Measurements from ENCODE around the gene VWA5B1. TPM values are rescaled to one million over a fixed set of nuclear protein-coding genes. Genes with fewer than 3 reads are reported as not detected.

VWA5B1 gene
- total RNA-seq, 1 donor from 2014 or later: not detected

DNA sequence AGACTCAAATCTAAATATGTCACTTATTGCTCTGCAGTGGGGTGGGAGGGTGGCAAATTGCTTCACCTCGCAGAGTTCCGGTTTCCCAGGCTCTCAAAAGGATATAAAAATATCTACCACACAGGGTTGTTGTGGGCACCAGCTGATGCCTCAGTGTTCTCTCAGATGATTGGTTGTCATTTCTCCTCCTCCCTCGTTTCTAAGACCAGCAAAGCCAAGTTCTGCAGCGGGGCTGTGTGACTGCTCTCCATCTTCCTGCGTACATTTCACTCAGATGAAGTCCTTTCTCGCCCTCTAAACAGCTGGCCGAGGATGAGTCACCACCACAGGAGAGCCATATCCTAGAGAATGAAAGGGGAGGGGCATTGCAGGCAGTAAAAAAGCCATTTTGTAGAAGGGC lies 35.0 kb upstream of the VWA5B1 start:
- Mint-ChIP-seq H3K9me3 (ENCODE audit: low read depth) (no peaks in the 10 kb centered on the region), H3K27ac (ENCODE audit: unreplicated experiment) (no peak overlapping the region)
- DNase-seq (ENCODE audit: low spot score): no peak

DNA sequence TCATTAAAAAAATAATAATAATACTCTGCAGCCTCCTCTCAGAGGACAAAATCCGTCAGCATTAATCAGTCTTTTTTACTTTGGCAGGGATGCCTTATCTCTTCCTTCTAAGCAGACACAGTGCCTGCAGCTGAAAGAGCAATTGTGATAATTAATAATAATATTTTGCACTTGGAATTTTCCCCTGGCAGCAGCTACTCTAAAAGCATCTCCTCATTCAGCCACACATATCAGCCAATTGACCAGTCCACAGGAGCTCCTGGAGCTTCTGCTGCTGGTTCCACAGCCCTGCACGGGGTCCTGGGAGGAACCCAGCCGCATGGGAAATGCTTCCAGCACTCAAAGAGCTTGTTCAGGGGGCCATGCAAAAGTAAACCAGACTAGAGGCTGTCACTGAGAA lies 31.0 kb upstream of the VWA5B1 start:
- TF ChIP-seq, protein P1, sequence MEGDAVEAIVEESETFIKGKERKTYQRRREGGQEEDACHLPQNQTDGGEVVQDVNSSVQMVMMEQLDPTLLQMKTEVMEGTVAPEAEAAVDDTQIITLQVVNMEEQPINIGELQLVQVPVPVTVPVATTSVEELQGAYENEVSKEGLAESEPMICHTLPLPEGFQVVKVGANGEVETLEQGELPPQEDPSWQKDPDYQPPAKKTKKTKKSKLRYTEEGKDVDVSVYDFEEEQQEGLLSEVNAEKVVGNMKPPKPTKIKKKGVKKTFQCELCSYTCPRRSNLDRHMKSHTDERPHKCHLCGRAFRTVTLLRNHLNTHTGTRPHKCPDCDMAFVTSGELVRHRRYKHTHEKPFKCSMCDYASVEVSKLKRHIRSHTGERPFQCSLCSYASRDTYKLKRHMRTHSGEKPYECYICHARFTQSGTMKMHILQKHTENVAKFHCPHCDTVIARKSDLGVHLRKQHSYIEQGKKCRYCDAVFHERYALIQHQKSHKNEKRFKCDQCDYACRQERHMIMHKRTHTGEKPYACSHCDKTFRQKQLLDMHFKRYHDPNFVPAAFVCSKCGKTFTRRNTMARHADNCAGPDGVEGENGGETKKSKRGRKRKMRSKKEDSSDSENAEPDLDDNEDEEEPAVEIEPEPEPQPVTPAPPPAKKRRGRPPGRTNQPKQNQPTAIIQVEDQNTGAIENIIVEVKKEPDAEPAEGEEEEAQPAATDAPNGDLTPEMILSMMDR (IDR thresholded peaks at IDR 0.05): no peak
- Mint-ChIP-seq H3K36me3 (ENCODE audit: low read depth) (no peaks in the 10 kb centered on the region), H3K4me3 (ENCODE audit: unreplicated experiment) (no peak overlapping the region)

More for the DNA sequence above, 35.0 kb upstream of the VWA5B1 start:
- Mint-ChIP-seq H3K4me3 (ENCODE audit: unreplicated experiment) (no peak overlapping the region), H3K36me3 (ENCODE audit: low read depth) (no peaks in the 10 kb centered on the region), H3K27me3 (ENCODE audit: low read depth) (peaks cover 21% of the 10 kb centered on the region), H3K4me1 (ENCODE audit: low read depth) (no peaks in the 10 kb centered on the region)
- TF ChIP-seq, protein P1 (IDR thresholded peaks at IDR 0.05): no peak

DNA sequence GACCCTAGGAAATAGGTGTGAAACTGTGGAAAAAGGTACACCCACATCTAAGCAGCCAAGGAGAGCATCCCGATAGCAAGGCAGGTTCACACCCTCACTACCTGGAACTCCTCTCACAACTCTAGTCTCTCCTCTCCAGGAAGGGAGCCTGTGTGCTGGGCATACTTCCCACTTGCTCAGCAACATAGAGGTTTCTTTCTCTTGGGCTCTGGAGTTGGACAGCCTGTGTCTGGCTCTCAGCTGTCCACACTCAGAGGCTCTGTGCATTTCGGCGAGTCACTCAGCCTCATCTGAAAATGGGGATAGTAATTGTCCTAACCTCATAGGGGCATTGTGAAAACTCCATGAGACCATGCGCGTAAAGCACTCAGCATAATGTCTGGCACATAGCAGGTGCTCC lies 29.6 kb upstream of the VWA5B1 start:
- Mint-ChIP-seq H3K9me3 (ENCODE audit: low read depth) (no peaks in the 10 kb centered on the region), H3K27me3 (ENCODE audit: low read depth) (peaks cover 33% of the 10 kb centered on the region), H3K27ac (ENCODE audit: unreplicated experiment) (no peak overlapping the region), H3K36me3 (ENCODE audit: low read depth) (no peaks in the 10 kb centered on the region), H3K4me1 (ENCODE audit: low read depth) (no peaks in the 10 kb centered on the region), H3K4me3 (ENCODE audit: unreplicated experiment) (no peak overlapping the region)
- TF ChIP-seq, protein P1 (IDR thresholded peaks at IDR 0.05): no peak
- no peak for DNase-seq (ENCODE audit: low spot score)

More for the DNA sequence above, 31.0 kb upstream of the VWA5B1 start:
- no peaks in the 10 kb centered on the region for H3K9me3 Mint-ChIP-seq (ENCODE audit: low read depth)
- peaks cover 31% of the 10 kb centered on the region for H3K27me3 Mint-ChIP-seq (ENCODE audit: low read depth)
- no peak overlapping the region for H3K27ac Mint-ChIP-seq (ENCODE audit: unreplicated experiment)
- no peak for DNase-seq (ENCODE audit: low spot score)
- no peaks in the 10 kb centered on the region for H3K4me1 Mint-ChIP-seq (ENCODE audit: low read depth)

DNA sequence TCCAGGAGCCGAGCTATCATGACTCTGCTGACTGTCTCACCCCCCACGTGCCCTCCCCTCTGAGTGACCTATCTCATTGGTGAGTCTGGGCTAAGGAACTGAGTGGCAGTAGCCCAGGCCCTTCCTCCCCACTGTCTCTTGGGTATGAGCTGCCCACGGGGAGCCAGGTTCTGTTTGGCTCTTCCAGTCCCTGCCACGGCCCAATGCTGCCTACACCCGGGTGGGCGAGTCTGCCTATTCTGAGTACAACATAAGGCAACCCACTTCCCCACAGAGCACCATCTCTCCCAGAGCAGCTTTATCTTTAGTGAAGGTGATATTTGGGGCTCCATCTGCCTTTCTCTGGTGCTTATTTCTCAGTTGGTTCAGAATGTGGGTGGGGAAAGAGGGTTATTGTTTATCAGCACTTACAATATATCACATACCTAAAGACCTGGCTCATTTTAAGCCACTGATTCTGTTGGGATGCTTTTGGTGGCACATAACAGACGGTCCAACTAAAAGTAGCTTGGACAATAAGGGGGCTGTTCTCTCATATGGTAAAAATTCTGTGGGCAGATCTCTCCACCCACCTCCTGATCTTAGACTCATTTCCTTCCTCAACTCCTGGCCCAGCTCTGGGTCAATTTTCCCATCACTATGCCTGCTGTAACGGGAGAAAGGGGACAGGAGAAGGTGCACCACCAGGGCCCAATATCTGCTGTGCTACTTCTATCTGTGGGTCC lies 27.7 kb upstream of the VWA5B1 start:
- DNase-seq (ENCODE audit: low spot score): no peak
- Mint-ChIP-seq H3K4me1 (ENCODE audit: low read depth) (no peaks in the 10 kb centered on the region), H3K4me3 (ENCODE audit: unreplicated experiment) (no peak overlapping the region)

DNA sequence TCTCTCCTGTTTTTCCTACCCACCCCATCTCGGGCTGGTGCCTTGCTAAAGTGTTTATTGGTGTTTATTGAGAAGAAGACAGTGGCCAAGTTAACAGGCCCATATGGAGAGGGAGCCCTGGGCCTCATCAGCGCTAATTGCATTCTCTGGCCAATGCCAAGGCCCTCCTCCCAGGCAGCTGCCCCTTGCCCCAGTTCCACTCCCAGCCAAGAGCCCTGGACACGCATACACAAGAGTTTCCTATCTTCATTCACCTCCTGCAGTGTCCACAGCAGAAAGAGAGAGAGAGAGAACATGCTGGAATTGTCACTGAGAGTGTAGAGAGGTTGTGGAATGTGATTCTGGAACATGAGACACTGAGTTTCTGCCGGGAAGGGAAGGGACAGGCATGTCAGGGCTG lies 25.4 kb upstream of the VWA5B1 start:
- H3K27me3 Mint-ChIP-seq (ENCODE audit: low read depth): peaks cover 27% of the 10 kb centered on the region
- H3K4me3 Mint-ChIP-seq (ENCODE audit: unreplicated experiment): no peak overlapping the region
- no peak overlapping the region for H3K27ac Mint-ChIP-seq (ENCODE audit: unreplicated experiment)
- H3K36me3 Mint-ChIP-seq (ENCODE audit: low read depth): no peaks in the 10 kb centered on the region
- no peak for DNase-seq (ENCODE audit: low spot score)
- no peaks in the 10 kb centered on the region for H3K4me1 Mint-ChIP-seq (ENCODE audit: low read depth)
- TF ChIP-seq, protein P1 (IDR thresholded peaks at IDR 0.05): no peak
- peaks cover 4% of the 10 kb centered on the region for H3K9me3 Mint-ChIP-seq (ENCODE audit: low read depth)

More for the DNA sequence above, 27.7 kb upstream of the VWA5B1 start:
- Mint-ChIP-seq H3K27ac (ENCODE audit: unreplicated experiment) (no peak overlapping the region), H3K27me3 (ENCODE audit: low read depth) (peaks cover 29% of the 10 kb centered on the region), H3K9me3 (ENCODE audit: low read depth) (no peaks in the 10 kb centered on the region), H3K36me3 (ENCODE audit: low read depth) (no peaks in the 10 kb centered on the region)
- TF ChIP-seq, protein P1 (IDR thresholded peaks at IDR 0.05): no peak
